Measurements from ENCODE around the gene FLT4.

Gene FLT4

GRCh38 chr5:180568914-180569313, 80.5 kb downstream of the FLT4 start:
- DNase-seq (ENCODE audit: low read depth, low spot score), result no peak
- Histone ChIP-seq H3K27ac (ENCODE audit: low read length) (no peak overlapping the region), H3K27me3 (ENCODE audit: control insufficient read depth, insufficient read depth, low read length) (no peaks in the 10 kb centered on the region), H3K9me3 (ENCODE audit: control insufficient read depth, insufficient read depth, low read length) (no peaks in the 10 kb centered on the region), H3K4me3 (ENCODE audit: low read length) (no peak overlapping the region), H3K4me1 (ENCODE audit: control insufficient read depth, insufficient read depth, low read length) (no peaks in the 10 kb centered on the region), H3K36me3 (ENCODE audit: control insufficient read depth, insufficient read depth, low read length) (peaks cover 9% of the 10 kb centered on the region; the same call in 1 of the 2 replicates)
- no CpG with 5 or more reads among the region's 8 CpGs for WGBS (ENCODE audit: insufficient coverage, insufficient read length)

GRCh38 chr5:180563994-180564393, 85.4 kb downstream of the FLT4 start:
- no peaks in the 10 kb centered on the region for H3K4me1 ChIP-seq (ENCODE audit: control insufficient read depth, insufficient read depth, low read length)
- no CpG with 5 or more reads among the region's 3 CpGs for WGBS (ENCODE audit: insufficient coverage, insufficient read length)
- DNase-seq (ENCODE audit: low read depth, low spot score), result no peak
- H3K4me3 ChIP-seq (ENCODE audit: low read length), result no peak overlapping the region
- no peaks in the 10 kb centered on the region for H3K27me3 ChIP-seq (ENCODE audit: control insufficient read depth, insufficient read depth, low read length)
- H3K36me3 ChIP-seq (ENCODE audit: control insufficient read depth, insufficient read depth, low read length), result peaks cover 9% of the 10 kb centered on the region; the same call in 1 of the 2 replicates
- no peaks in the 10 kb centered on the region for H3K9me3 ChIP-seq (ENCODE audit: control insufficient read depth, insufficient read depth, low read length)
- H3K27ac ChIP-seq (ENCODE audit: low read length), result no peak overlapping the region

- no peaks in the 10 kb centered on the region for H3K9me3 ChIP-seq (ENCODE audit: control insufficient read depth, insufficient read depth, low read length)
- DNase-seq (ENCODE audit: low read depth, low spot score), result no peak
- no peaks in the 10 kb centered on the region for H3K27me3 ChIP-seq (ENCODE audit: control insufficient read depth, insufficient read depth, low read length)
- H3K27ac ChIP-seq (ENCODE audit: low read length), result no peak overlapping the region
- peaks cover 3% of the 10 kb centered on the region; the same call in 1 of the 2 replicates for H3K36me3 ChIP-seq (ENCODE audit: control insufficient read depth, insufficient read depth, low read length)
- H3K4me1 ChIP-seq (ENCODE audit: control insufficient read depth, insufficient read depth, low read length), result no peaks in the 10 kb centered on the region
- no peak overlapping the region for H3K4me3 ChIP-seq (ENCODE audit: low read length)
- no CpG with 5 or more reads among the region's 11 CpGs for WGBS (ENCODE audit: insufficient coverage, insufficient read length)
Measured at GRCh38 chr5:180558232-180558631, 91.2 kb downstream of the FLT4 start.

GRCh38 chr5:180557217-180557809, 92.1 kb downstream of the FLT4 start:
- Histone ChIP-seq H3K27ac (ENCODE audit: low read length) (no peak overlapping the region), H3K4me3 (ENCODE audit: low read length) (no peak overlapping the region), H3K36me3 (ENCODE audit: control insufficient read depth, insufficient read depth, low read length) (peaks cover 3% of the 10 kb centered on the region; the same call in 1 of the 2 replicates), H3K4me1 (ENCODE audit: control insufficient read depth, insufficient read depth, low read length) (no peaks in the 10 kb centered on the region), H3K27me3 (ENCODE audit: control insufficient read depth, insufficient read depth, low read length) (no peaks in the 10 kb centered on the region), H3K9me3 (ENCODE audit: control insufficient read depth, insufficient read depth, low read length) (no peaks in the 10 kb centered on the region)
- no peak for DNase-seq (ENCODE audit: low read depth, low spot score)
- WGBS (ENCODE audit: insufficient coverage, insufficient read length), result no CpG with 5 or more reads among the region's 2 CpGs

DNA sequence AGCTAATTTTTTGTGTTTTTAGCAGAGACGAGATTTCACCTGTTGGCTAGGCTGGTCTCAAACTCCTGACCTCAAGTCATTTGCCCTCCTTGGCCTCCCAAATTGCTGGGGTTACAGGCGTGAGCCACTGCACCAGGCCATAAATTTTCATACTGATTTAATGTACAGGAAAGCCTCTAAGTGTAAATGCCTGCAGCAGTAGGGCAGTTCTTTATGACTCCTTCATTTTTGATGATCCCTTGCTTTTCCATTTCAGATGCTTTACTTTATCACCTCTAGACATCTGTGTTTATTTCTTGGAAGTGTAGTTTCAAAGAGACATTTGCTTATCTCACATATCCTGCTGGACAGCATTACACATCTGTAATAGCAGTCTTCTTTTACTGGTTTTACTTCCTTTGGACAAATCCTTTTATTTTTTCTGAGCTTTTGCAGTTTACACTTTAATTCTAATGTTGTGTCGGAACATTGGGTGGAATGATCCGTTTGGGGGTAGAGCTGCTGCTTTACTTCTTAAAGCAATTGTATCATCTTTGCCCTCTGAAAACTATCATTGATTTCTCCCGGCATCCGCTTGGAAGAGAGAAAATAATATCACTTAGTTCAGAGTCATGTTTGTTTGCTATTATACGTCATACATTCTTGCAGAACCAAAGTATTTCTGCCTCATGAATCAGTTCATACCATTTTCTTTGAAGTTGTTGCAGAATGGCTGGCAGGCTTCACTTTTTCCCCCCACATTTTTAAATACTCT, 94.1 kb downstream of the FLT4 start:
- Histone ChIP-seq H3K27me3 (ENCODE audit: control insufficient read depth, insufficient read depth, low read length) (no peaks in the 10 kb centered on the region), H3K9me3 (ENCODE audit: control insufficient read depth, insufficient read depth, low read length) (no peaks in the 10 kb centered on the region), H3K4me1 (ENCODE audit: control insufficient read depth, insufficient read depth, low read length) (no peaks in the 10 kb centered on the region), H3K4me3 (ENCODE audit: low read length) (no peak overlapping the region), H3K27ac (ENCODE audit: low read length) (no peak overlapping the region), H3K36me3 (ENCODE audit: control insufficient read depth, insufficient read depth, low read length) (peaks cover 3% of the 10 kb centered on the region; the same call in 1 of the 2 replicates)
- no CpG with 5 or more reads among the region's 7 CpGs for WGBS (ENCODE audit: insufficient coverage, insufficient read length)
- no peak for DNase-seq (ENCODE audit: low read depth, low spot score)

GRCh38 chr5:180553530-180553929, 95.9 kb downstream of the FLT4 start:
- Histone ChIP-seq H3K9me3 (ENCODE audit: control insufficient read depth, insufficient read depth, low read length) (no peaks in the 10 kb centered on the region), H3K27ac (ENCODE audit: low read length) (no peak overlapping the region), H3K4me3 (ENCODE audit: low read length) (no peak overlapping the region), H3K4me1 (ENCODE audit: control insufficient read depth, insufficient read depth, low read length) (no peaks in the 10 kb centered on the region), H3K36me3 (ENCODE audit: control insufficient read depth, insufficient read depth, low read length) (peaks cover 3% of the 10 kb centered on the region; the same call in 1 of the 2 replicates), H3K27me3 (ENCODE audit: control insufficient read depth, insufficient read depth, low read length) (no peaks in the 10 kb centered on the region)
- no peak for DNase-seq (ENCODE audit: low read depth, low spot score)
- WGBS (ENCODE audit: insufficient coverage, insufficient read length), result no CpG with 5 or more reads among the region's 3 CpGs

All from iPS DF 6.9 (cell line).